ENCODE measurements around the gene MUC6.

MUC6 gene

DNA sequence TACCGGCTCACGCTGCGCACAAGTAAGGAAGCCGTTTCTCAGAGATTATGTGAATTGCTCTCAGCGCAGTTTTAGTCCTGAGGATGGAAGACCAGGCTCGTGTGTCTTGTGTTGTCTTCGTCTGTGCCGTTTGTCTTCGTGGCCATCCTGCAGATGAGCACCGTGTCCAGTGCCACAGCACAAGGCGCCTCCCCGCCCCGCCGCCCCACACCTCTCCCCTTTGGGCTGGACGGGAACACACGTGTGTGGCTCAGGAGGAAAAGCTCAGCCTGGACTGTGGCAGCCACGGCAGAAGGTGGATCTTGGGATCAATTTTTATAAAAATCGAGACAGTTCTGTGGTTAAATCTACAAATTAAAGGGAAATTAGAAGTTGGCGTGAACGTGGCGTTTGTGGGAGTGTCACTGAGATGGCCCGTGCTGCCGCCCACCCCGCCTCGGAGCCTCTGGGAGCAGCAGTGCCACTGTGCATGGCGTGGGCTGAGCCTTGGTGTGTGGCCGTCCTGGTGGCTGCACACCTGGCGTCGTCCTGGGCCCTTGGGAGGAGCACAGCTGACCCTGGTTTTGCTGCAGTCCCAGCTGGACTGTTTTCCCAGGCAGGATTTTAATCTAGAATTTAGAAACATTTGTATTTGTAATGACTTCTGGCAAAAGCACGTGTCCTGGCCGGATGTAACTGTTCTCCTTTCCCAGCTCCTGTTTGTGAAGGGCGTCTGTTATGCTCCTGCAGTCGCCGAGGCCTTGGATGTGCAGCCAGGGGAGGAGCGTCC is 25.8 kb downstream of the MUC6 start:
- H3K4me3 Mint-ChIP-seq = no peak overlapping the region

DNA sequence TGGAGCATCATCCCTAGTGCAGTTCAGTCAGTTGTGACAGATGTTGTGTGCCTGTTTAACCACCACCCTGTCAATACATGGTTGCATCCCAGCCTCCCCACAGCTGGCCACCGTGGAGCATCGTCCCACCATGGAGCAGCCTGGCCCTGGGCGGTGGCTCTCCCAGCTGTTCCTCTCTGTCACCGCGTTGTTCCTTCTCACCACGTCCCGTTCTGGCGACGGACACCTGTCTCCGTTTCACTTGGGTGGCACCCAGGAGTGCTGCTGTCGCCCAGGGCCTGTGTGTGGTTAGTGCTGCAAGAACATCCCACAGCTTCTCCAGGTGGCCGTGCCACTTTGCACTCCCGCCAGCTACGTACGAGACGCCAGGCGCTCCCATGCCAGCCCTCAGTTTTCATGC is 26.5 kb downstream of the MUC6 start:
- no peaks in the 10 kb centered on the region for H3K9me3 Mint-ChIP-seq
- no peak overlapping the region for H3K4me3 Mint-ChIP-seq
- H3K36me3 Mint-ChIP-seq = peaks cover 20% of the 10 kb centered on the region
- H3K4me1 Mint-ChIP-seq = no peaks in the 10 kb centered on the region
- H3K27ac Mint-ChIP-seq = no peak overlapping the region
- H3K27me3 Mint-ChIP-seq = no peaks in the 10 kb centered on the region
- DNase-seq = no peak
- CTCF ChIA-PET = no interaction called here

More for the DNA sequence above, 25.8 kb downstream of the MUC6 start:
- H3K4me1 Mint-ChIP-seq = no peaks in the 10 kb centered on the region
- no peak for DNase-seq
- no peaks in the 10 kb centered on the region for H3K27me3 Mint-ChIP-seq
- no peaks in the 10 kb centered on the region for H3K9me3 Mint-ChIP-seq
- peaks cover 18% of the 10 kb centered on the region for H3K36me3 Mint-ChIP-seq
- no peak overlapping the region for H3K27ac Mint-ChIP-seq
- CTCF ChIA-PET = no interaction called here

DNA sequence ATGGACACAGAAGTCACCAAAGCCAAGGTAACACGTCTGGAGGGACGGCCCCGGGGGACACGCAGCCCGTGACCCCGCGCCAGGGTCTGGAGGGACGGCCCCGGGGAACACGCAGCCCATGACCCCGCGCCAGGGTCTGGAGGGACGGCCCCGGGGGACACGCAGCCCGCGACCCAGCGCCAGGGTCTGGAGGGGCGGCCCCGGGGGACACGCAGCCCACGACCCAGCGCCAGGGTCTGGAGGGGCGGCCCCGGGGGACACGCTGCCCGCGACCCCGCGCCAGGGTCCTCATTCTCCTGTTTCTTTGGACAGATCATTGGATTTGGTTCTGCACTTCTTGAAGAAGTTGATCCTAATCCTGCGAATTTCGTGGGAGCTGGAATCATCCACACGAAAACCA is 27.1 kb downstream of the MUC6 start:
- no peak for DNase-seq
- CTCF ChIA-PET = no interaction called here
- H3K4me3 Mint-ChIP-seq = no peak overlapping the region
- no peaks in the 10 kb centered on the region for H3K9me3 Mint-ChIP-seq
- H3K4me1 Mint-ChIP-seq = no peaks in the 10 kb centered on the region
- peaks cover 22% of the 10 kb centered on the region for H3K36me3 Mint-ChIP-seq
- no peak overlapping the region for H3K27ac Mint-ChIP-seq
- H3K27me3 Mint-ChIP-seq = no peaks in the 10 kb centered on the region

DNA sequence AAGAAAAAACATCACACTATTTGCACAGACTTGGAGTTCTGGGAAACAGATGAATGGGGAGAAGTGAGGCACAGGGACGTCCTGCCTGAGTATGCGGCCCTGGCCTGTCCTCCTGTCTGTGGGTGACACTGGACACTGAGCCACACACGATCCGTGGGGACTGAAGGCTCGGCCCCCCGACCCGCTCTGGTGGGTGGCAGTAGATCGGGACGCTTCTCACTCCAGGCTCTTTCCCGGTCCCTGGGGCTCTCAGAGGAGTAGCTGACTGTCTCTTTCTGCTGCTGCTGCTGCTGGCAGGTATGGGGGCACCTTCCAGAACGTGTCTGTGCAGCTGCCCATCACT is 27.7 kb downstream of the MUC6 start:
- H3K4me3 Mint-ChIP-seq = no peak overlapping the region

DNA sequence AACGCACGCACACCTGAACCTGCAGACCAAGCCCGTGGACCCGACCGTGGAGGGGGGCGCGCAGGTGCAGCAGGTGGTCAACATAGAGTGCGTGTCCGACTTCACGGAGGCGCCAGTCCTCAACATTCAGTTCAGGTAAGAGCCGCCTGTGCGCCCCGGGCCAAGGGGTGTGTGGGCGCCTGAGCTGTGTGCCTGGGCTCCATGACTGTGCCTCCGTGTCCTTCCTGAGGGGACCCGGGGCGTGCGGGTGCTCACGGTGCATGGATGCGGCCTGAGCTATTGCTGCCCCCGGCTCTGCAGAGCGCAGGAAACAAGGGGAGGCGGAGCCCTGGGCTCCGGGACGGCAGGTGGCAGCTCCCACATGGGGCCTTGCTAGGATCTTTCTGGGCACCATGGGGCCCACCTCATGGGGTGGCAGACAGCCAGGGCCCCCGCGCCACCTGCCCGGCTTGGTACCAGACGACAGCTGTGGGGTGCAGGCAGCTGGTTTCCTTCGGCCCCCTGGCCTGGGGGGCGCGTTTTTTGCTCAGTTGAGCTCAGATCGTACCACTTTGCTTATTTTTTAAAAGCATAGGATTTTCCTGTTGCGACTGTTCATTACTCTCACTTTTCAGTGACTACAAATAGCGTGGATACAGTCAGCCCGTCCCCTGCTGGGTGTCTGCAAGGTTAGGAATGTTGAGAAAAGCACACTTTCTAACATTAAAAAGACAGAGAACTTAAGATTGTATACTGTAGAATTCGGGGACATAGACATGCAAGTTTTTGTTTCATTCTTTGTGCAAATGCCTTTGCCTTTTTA is 28.3 kb downstream of the MUC6 start:
- CTCF ChIA-PET = no interaction called here
- Mint-ChIP-seq H3K4me3 (no peak overlapping the region), H3K36me3 (peaks cover 26% of the 10 kb centered on the region), H3K9me3 (no peaks in the 10 kb centered on the region), H3K27ac (no peak overlapping the region), H3K27me3 (no peaks in the 10 kb centered on the region), H3K4me1 (no peaks in the 10 kb centered on the region)
- no peak for DNase-seq

More for the DNA sequence above, 27.7 kb downstream of the MUC6 start:
- CTCF ChIA-PET = no interaction called here
- Mint-ChIP-seq H3K27ac (no peak overlapping the region), H3K9me3 (no peaks in the 10 kb centered on the region), H3K27me3 (no peaks in the 10 kb centered on the region), H3K4me1 (no peaks in the 10 kb centered on the region), H3K36me3 (peaks cover 22% of the 10 kb centered on the region)
- no peak for DNase-seq

DNA sequence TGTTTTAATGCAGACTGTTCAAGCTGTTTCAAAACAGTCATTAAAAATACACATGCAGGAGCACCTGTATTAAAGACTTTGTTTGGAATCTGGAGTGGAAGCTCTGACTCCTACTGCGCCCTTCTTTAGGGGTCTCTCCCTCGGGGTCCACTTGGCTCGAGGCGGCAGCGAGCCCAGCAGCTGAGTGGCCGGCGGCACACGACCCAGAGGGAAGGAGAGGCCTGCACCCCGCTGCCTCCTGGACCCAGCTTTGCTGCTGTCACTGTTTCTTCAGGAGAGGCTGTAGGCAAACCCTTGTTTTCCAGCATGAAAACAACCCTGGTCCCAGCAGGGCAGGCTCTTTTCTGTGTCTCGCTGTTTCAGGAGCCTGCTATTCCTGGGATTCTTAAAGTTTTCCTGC is 29.2 kb downstream of the MUC6 start:
- H3K27ac Mint-ChIP-seq = no peak overlapping the region
- no peaks in the 10 kb centered on the region for H3K4me1 Mint-ChIP-seq
- peaks cover 29% of the 10 kb centered on the region for H3K36me3 Mint-ChIP-seq
- CTCF ChIA-PET = no interaction called here
- no peak overlapping the region for H3K4me3 Mint-ChIP-seq
- no peaks in the 10 kb centered on the region for H3K27me3 Mint-ChIP-seq
- H3K9me3 Mint-ChIP-seq = no peaks in the 10 kb centered on the region
- DNase-seq = no peak

DNA sequence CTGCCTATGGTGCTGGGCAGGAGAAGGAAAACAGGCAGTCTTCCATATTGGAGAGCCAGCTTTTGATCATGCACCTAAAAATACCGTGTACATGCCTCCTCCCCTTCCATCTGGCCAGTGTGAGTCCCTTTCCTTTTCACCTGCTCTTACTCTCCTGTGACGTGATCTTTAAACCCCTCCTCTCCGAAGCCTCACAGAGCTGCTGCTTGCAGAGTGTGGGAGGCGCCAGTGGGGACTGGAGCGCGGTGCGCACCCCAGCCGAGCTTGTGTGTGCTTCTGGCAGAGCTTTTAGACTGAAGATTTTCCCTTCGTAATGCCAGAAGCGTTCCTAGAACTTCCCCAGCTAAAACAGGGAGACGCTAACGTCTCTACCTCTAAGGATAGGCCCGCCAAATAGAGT is 29.8 kb downstream of the MUC6 start:
- H3K9me3 Mint-ChIP-seq = no peaks in the 10 kb centered on the region
- peaks cover 32% of the 10 kb centered on the region for H3K36me3 Mint-ChIP-seq
- CTCF ChIA-PET = interaction anchor here (0.5 kb wide), 1 partner anchor 39 kb away, joined by 4 read pairs; no protein-coding TSS in a partner anchor
- H3K4me1 Mint-ChIP-seq = no peaks in the 10 kb centered on the region
- H3K27me3 Mint-ChIP-seq = no peaks in the 10 kb centered on the region
- no peak for DNase-seq
- no peak overlapping the region for H3K27ac Mint-ChIP-seq
- no peak overlapping the region for H3K4me3 Mint-ChIP-seq

DNA sequence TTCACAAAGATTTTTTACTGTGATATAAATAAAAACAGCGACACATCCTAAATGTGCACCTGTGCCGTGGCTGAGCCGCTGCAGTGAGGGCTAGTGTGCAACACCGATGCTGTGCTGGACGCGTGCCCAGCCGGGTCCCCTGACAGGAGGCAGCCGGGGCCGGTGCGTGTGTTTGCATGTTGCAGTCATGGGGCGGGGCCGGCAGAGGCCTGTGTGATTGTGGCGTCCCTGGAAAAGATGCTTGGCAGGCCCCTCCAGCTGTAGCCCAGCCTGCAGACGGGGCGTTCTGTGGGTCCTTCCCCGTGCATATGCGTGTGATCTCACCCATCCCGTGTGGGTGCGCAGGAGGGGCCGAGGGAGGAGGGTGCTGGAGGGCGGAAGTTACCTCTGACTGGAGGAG is 30.6 kb downstream of the MUC6 start:
- Mint-ChIP-seq H3K36me3 (peaks cover 38% of the 10 kb centered on the region), H3K4me1 (no peaks in the 10 kb centered on the region), H3K27me3 (no peaks in the 10 kb centered on the region), H3K9me3 (no peaks in the 10 kb centered on the region), H3K4me3 (no peak overlapping the region), H3K27ac (no peak overlapping the region)
- CTCF ChIA-PET = no interaction called here
- DNase-seq = no peak

DNA sequence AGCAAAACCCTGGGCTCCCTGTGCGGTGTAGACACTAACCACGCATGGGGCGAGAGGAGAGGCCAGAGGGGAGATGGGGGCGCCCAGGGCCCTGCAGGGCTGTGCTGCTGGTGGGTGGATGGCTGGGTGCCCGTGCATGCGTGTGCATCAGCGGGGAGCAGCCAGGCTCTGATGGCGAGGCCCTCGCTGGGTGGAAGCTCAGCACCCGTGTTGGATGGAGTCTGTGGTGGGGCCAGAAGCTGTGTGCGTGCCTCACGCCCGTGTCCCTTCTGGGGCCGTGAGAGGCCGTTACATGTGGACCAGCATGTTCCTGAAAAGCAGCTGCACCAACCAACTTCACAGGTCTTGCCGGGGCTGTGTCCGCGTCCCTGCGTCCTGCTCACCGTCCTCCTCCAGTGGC is 33.4 kb downstream of the MUC6 start:
- Mint-ChIP-seq H3K27me3 (no peaks in the 10 kb centered on the region), H3K4me1 (no peaks in the 10 kb centered on the region), H3K27ac (no peak overlapping the region), H3K36me3 (peaks cover 30% of the 10 kb centered on the region), H3K9me3 (no peaks in the 10 kb centered on the region), H3K4me3 (no peak overlapping the region)
- no peak for DNase-seq
- CTCF ChIA-PET = no interaction called here

DNA sequence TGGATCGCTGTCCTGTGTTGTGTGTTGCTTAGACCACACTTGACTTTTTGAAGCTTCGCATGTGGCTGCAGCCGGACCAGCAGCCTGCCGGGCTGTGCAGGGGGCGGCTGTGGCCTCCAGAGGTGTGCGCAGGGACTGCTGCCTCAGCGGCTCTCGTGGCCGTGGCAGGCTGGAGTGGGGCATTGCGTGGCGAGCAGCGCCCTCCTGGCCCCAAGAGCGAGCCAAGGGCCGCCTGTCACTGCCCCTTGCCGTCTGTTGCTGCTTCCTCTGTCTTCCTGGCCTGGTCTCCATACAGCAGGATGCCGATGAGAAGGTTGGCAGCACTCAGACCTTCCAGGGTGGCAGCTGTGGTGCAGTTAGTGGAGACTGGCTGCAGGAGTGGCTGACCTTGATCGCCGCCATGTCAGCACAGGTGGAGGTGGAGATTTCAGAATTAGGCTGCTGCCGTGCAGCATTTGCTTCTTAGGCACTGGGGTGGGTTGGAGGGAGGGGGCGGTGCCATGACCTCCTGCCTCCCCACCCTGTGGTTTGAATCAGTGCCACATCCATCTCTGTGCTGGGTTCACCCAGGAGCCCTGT is 34.0 kb downstream of the MUC6 start:
- CTCF ChIA-PET = no interaction called here
- DNase-seq = no peak
- no peaks in the 10 kb centered on the region for H3K4me1 Mint-ChIP-seq
- H3K36me3 Mint-ChIP-seq = peaks cover 30% of the 10 kb centered on the region
- H3K9me3 Mint-ChIP-seq = no peaks in the 10 kb centered on the region
- H3K4me3 Mint-ChIP-seq = no peak overlapping the region
- H3K27me3 Mint-ChIP-seq = no peaks in the 10 kb centered on the region
- H3K27ac Mint-ChIP-seq = no peak overlapping the region

DNA sequence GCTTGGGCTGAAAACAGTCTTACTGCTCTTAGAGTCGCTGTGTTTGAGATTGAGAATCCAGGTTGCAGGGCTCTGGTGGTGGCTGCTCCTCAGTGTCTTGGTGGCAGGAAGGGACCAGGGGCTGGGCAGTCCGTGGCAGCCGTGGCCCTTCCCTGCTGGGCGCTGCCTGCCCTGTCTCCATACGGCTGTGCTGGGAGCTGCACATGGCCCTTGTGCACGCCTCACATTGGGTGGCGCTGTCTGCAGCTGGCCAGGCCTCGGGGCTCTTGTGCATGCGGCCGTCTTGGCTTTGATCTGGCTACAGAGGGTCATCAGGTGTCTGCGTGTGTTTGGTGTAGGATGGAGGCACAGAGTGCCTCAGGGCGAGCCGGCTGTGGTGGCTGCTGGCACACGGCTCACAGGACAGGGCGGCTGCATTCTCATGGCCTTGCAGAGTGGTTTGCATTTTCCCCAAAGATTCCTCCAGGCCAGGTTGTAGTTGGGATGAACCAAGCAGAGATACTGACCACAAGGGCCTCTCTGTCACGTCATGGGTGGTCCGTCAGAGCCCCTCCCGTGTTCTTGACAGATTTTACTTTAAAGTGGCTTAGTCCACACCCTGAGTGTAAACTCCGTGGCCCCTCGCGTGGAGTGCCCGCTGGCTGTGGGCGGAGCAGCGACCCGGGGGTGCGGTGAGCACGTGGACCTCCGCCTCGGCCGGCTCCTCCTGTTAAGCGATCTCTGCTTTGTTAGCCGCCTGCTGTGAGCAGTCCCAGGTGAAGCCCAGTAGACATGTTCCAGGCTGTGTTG is 34.7 kb downstream of the MUC6 start:
- Mint-ChIP-seq H3K9me3 (no peaks in the 10 kb centered on the region), H3K4me3 (no peak overlapping the region), H3K36me3 (peaks cover 32% of the 10 kb centered on the region), H3K27ac (no peak overlapping the region), H3K27me3 (no peaks in the 10 kb centered on the region), H3K4me1 (no peaks in the 10 kb centered on the region)
- DNase-seq = no peak
- CTCF ChIA-PET = no interaction called here

DNA sequence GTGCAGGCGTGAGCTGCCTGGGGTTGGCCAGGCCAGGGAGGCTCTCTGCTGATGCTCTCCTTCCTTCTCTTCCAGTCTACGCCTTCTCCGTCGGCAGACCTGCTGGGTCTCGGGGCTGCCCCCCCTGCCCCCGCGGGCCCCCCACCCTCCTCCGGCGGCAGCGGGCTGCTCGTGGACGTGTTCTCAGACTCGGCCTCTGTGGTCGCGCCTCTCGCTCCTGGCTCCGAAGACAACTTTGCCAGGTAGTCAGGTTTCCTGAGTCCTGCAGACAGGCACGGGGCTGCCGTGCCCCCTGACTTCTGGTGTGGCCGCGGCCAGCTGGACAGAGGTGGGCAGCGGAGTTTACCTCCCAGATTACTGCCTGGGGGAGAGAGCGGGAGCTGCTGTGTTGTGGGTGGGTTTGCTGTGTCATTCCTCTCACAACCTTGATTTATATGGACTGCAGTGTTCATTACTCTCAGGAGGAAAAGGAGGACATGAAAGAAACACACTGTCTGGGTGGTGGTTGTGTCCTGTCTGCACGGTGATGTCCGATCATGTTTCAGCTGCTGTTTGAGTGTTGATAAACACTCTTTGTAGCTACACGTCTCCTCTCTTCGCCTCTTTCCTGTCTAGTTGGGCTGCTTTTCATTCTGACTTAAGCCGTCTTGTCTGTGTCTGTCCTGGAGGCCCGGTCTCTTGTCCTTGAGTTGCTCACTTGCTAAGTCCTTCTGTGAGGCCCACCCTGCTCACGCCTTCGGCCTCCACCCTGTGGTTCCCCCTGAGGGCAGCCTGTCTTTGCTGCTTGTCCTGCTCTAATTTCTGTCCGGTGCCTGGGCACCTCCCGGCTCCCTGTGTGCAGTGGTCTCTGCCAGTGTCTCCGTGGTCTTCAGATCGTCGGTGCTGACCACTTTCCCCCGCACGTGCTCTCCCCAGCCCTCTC is 35.9 kb downstream of the MUC6 start:
- DNase-seq = no peak
- H3K27me3 Mint-ChIP-seq = no peaks in the 10 kb centered on the region
- H3K27ac Mint-ChIP-seq = no peak overlapping the region
- H3K4me3 Mint-ChIP-seq = no peak overlapping the region
- peaks cover 5% of the 10 kb centered on the region for H3K4me1 Mint-ChIP-seq
- peaks cover 35% of the 10 kb centered on the region for H3K36me3 Mint-ChIP-seq
- CTCF ChIA-PET = no interaction called here
- peaks cover 3% of the 10 kb centered on the region for H3K9me3 Mint-ChIP-seq

DNA sequence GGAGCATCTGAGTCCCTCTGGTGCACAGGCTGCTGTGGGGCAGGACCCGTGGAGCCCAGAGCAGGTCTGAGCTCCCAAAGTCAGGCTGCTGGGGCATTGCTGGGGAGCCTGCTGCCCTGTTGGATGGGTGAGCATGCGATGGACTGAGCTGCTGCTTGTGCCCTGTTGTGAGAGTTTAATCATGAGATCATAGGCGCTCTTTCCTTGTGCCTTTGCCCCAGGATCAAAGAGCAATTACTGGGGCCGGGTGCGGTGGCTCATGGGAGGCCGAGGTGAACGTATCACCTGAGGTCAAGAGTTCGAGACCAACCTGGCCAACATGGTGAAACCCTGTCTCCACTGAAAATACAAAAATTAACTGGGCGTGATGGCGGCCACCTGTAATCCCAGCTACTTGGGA is 37.5 kb downstream of the MUC6 start:
- CTCF ChIA-PET = no interaction called here
- Mint-ChIP-seq H3K36me3 (peaks cover 37% of the 10 kb centered on the region), H3K4me1 (peaks cover 8% of the 10 kb centered on the region), H3K27ac (no peak overlapping the region), H3K9me3 (peaks cover 6% of the 10 kb centered on the region), H3K27me3 (no peaks in the 10 kb centered on the region), H3K4me3 (no peak overlapping the region)
- DNase-seq = no peak

DNA sequence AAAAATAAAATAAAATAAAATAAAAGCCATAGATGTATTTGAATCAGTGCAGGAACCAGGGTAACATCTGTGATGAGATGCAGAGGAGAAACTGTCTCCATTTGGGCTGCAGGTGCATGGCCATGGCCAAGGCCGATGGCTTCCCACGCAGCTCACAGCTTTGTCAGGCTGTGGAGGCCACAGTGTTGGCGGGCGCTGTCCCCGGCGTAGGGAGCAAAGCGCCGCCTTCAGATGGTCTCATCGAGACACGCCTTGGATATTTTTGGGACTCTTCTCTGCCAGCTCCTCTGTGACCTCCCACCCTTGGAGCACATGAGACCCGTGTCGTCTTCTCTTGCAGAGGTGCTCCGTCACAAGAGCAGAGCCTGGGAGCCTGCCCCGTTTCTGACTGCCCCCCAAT is 38.6 kb downstream of the MUC6 start:
- peaks cover 35% of the 10 kb centered on the region for H3K36me3 Mint-ChIP-seq
- peaks cover 6% of the 10 kb centered on the region for H3K9me3 Mint-ChIP-seq
- no peak for DNase-seq
- no peak overlapping the region for H3K4me3 Mint-ChIP-seq
- peaks cover 8% of the 10 kb centered on the region for H3K4me1 Mint-ChIP-seq
- H3K27ac Mint-ChIP-seq = no peak overlapping the region
- H3K27me3 Mint-ChIP-seq = no peaks in the 10 kb centered on the region
- CTCF ChIA-PET = no interaction called here

All from activated naive CD4-positive, alpha-beta T cell treated with anti-CD3 and anti-CD28 coated beads, Interleukin-2, amount 10 ng/mL, durations not matched to agents 7 days and 5 days (primary cell).